Neural progenitor cell (in vitro differentiated cells): ENCODE data around the gene FARP1.

Experiments
- EZH2 ChIP-seq: fragments of 200-600 bp; sonication (generic); IDR thresholded peaks from 2 replicates; pipeline ENCODE4 v1.6.1; 2017; ENCODE audit warnings: antibody characterized with exemption, mild to moderate bottlenecking, moderate library complexity
- EZH2phosphoT487 ChIP-seq: fragments of 200-600 bp; sonication (generic); IDR thresholded peaks from 2 replicates; pipeline ENCODE4 v1.6.1; 2017; ENCODE audit warnings: antibody characterized with exemption
- TF ChIP-seq, protein P1 (sequence below): fragments of 200-600 bp; sonication (generic); IDR thresholded peaks from 2 replicates; pipeline ENCODE4 v1.5.1; 2017; ENCODE audit warnings: antibody characterized with exemption, mild to moderate bottlenecking

DNA sequence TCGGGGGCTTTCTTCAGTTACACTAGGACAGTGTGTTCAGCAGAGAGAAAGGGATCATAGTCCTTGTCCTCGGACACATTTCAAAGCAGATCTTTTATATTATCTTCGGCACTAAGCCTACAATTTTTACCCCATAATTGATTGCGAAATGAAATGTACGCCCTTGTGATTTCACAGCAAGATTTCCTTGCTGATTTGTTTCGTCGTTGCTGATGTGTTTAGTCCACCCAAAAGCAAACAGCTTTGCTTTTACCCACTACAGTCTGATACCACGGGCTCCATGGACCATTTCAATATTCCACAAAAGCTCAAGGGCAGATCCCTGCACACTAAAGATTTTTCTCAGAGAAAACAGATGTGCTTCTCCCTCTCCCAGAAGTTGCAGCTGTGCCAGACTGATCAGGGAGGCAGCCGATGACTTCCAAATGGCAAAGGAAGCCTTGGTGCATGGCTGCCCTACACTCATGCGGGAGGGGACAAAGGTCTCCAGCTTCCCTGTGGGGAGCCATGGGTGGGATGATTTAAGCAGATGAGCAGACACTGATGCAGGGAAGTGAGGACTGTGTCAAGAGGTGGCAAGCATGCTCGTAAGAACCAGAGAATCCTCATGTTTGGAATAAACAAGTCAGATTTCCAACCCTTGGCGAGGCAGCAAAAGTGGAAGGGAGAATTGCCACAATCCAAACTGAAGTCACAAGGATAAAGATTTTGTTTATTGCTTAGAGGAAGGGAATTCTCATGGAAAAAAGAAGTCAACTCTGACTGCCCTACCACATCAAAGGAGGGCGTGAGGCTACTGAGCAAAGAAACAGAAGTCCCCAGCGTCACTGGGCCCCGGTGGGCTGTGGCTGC lies 353.0 kb downstream of the FARP1 start:
- TF ChIP-seq, protein P1, sequence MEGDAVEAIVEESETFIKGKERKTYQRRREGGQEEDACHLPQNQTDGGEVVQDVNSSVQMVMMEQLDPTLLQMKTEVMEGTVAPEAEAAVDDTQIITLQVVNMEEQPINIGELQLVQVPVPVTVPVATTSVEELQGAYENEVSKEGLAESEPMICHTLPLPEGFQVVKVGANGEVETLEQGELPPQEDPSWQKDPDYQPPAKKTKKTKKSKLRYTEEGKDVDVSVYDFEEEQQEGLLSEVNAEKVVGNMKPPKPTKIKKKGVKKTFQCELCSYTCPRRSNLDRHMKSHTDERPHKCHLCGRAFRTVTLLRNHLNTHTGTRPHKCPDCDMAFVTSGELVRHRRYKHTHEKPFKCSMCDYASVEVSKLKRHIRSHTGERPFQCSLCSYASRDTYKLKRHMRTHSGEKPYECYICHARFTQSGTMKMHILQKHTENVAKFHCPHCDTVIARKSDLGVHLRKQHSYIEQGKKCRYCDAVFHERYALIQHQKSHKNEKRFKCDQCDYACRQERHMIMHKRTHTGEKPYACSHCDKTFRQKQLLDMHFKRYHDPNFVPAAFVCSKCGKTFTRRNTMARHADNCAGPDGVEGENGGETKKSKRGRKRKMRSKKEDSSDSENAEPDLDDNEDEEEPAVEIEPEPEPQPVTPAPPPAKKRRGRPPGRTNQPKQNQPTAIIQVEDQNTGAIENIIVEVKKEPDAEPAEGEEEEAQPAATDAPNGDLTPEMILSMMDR, result no peak
- TF ChIP-seq EZH2 (no peak), EZH2phosphoT487 (no peak)
